Measurements from ENCODE around the gene ACCSL.
A peak's percentile ranks its signal among the peaks of the same experiment; 100 is the strongest.

Gene ACCSL

DNA sequence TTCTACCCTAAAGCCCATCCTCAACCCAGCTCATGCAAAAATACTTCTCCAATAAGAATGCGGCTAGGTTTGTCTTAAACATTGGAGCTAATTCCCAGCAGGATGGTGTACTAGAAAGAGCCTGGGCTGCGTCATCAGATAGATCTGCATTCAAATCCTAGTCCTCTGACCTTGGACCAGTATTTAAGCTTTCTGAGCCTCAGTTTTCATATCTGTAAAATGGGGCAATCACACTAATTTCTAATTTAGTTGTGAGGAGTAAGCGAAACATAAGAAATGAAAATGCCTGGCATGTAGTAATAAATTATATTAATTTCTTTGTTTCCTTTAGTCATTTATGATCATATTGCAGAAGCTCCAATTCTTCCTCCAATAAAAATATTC, 32.2 kb upstream of the ACCSL start:
- H3K27me3 ChIP-seq (ENCODE audit: insufficient read depth, low read depth, severe bottlenecking) = no peaks in the 10 kb centered on the region
- H3K27ac ChIP-seq = no peak overlapping the region
- no peaks in the 10 kb centered on the region for H3K36me3 ChIP-seq
- TF ChIP-seq, protein P1, sequence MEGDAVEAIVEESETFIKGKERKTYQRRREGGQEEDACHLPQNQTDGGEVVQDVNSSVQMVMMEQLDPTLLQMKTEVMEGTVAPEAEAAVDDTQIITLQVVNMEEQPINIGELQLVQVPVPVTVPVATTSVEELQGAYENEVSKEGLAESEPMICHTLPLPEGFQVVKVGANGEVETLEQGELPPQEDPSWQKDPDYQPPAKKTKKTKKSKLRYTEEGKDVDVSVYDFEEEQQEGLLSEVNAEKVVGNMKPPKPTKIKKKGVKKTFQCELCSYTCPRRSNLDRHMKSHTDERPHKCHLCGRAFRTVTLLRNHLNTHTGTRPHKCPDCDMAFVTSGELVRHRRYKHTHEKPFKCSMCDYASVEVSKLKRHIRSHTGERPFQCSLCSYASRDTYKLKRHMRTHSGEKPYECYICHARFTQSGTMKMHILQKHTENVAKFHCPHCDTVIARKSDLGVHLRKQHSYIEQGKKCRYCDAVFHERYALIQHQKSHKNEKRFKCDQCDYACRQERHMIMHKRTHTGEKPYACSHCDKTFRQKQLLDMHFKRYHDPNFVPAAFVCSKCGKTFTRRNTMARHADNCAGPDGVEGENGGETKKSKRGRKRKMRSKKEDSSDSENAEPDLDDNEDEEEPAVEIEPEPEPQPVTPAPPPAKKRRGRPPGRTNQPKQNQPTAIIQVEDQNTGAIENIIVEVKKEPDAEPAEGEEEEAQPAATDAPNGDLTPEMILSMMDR (IDR thresholded peaks at IDR 0.05; ENCODE audit: low read depth, low read length) = no peak
- H3K9me3 ChIP-seq (ENCODE audit: severe bottlenecking) = no peaks in the 10 kb centered on the region
- DNase-seq = no peak
- H3K4me3 ChIP-seq (ENCODE audit: low read depth, low read length) = no peak overlapping the region

DNA sequence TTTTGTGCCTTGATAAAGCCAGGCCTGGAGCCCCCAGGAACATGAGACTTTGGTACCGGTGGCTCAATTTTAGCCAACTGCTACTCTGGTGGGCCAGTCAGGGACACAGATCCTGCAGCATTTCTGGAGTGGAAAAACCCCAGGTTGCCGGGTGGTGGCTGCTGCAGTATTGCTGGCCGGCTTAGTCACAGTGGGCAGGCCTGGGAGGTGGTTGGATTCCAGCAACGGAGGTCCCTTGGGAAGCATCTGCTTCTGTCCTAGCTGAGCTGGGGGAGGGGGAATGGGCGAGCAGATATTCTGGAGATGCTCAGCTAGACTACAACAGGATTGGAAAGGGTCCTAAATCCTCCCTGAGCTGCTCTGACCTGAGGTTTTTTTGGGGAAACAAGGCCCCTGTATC, 31.6 kb upstream of the ACCSL start:
- peak; percentile 73 for DNase-seq
- H3K36me3 ChIP-seq = no peaks in the 10 kb centered on the region
- H3K9me3 ChIP-seq (ENCODE audit: severe bottlenecking) = no peaks in the 10 kb centered on the region
- H3K4me3 ChIP-seq (ENCODE audit: low read depth, low read length) = no peak overlapping the region
- TF ChIP-seq, protein P1 (IDR thresholded peaks at IDR 0.05; ENCODE audit: low read depth, low read length) = no peak
- H3K27me3 ChIP-seq (ENCODE audit: insufficient read depth, low read depth, severe bottlenecking) = no peaks in the 10 kb centered on the region
- H3K27ac ChIP-seq = no peak overlapping the region

DNA sequence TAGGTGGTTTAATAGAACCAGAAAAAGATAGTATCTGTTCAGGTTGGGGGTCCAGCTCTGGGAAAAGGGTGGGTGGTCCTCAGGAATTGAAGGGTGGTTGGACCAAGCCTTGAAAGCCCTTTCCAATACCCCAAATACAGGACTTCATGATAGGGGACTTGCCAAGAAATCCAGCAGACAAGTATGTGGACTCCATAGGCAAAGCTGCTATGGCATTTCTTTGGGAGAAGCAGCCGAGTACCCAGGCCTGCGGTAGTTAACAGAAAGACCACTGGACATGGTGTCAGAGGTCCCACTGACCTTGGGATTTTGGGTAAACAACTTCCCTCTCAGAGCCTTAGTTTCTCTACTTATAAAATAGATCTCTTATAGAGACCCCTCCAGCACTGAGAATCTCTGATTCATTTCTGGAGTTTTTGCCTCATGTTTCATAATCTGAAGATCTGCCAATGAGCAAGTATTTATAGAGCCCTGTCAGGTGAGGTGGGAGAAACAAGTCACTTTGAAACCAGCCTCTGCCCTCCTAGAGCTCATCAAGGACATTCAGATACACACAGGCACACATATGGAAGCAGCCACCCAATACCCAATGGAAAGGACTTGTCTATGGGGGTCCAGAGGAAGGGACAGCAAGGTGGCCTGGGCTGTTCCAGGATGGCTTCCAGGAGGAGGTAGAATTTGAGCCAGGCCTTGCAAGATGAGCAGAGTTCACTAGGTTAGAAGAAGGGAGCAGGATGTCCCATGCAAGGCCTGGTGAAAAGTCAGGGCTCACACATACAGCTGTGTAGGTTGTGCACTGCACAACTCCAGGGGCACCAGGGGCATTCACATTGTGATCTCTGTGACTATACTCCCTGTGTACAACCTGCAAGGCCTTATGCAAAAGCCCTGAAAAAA, 31.0 kb upstream of the ACCSL start:
- no peak for DNase-seq
- TF ChIP-seq, protein P1 (IDR thresholded peaks at IDR 0.05; ENCODE audit: low read depth, low read length) = no peak
- H3K36me3 ChIP-seq = no peaks in the 10 kb centered on the region
- no peaks in the 10 kb centered on the region for H3K27me3 ChIP-seq (ENCODE audit: insufficient read depth, low read depth, severe bottlenecking)
- H3K27ac ChIP-seq = no peak overlapping the region
- H3K9me3 ChIP-seq (ENCODE audit: severe bottlenecking) = peaks cover 2% of the 10 kb centered on the region
- no peak overlapping the region for H3K4me3 ChIP-seq (ENCODE audit: low read depth, low read length)

DNA sequence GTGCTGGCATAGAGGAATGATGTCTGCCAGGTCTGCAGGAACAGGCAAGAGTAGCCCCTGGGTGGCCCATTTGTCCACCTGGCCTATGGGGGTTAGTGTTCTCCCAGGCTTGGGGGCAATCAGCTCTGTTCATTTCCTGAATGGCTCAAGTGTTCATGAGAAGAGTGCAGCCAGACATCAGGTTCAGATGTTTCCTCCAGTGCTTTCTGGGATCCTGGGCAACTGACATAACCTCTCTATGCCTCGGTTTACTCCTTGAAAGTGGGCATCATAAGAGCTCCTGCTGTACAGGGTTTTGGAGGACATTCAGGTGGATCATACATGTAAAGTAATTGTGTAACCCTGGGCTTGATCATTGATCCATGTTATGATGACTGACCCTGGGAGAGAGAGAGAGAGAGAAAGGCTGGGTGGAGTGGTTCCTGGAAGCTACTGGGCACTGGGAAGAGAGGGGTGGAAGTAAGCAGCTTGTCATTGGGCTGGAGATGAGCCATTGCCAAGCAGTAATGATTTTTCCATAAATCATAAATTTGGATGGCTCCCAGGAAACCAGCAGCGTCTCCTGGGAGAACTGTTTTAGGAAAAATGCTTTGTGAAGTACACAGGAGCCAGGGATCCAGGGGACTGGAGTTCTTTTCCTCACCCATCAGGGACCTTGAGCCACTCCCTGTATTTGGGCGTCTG, 30.2 kb upstream of the ACCSL start:
- TF ChIP-seq, protein P1 (IDR thresholded peaks at IDR 0.05; ENCODE audit: low read depth, low read length) = no peak
- no peaks in the 10 kb centered on the region for H3K36me3 ChIP-seq
- no peak for DNase-seq
- H3K9me3 ChIP-seq (ENCODE audit: severe bottlenecking) = peaks cover 3% of the 10 kb centered on the region
- no peak overlapping the region for H3K27ac ChIP-seq
- H3K27me3 ChIP-seq (ENCODE audit: insufficient read depth, low read depth, severe bottlenecking) = no peaks in the 10 kb centered on the region
- H3K4me3 ChIP-seq (ENCODE audit: low read depth, low read length) = no peak overlapping the region

DNA sequence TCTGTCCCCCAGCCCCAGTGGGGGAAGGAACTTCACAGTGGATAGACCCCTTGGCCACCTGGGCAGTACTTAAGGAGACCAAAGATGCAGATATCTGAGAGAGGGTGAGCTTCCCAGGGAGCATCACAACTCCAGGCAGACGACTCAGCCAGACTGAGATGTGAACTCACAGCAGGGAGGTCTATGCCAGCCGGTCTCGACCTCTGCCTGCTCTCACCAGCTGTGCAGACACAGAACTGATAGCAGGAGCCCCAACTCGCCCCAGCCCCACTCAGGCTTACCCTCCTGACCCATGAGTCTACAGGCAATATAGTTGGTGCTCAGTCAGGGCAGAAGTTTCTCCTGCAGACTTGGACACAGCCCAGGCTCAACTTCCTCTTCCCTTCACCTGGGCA, 29.7 kb upstream of the ACCSL start:
- H3K4me3 ChIP-seq (ENCODE audit: low read depth, low read length) = no peak overlapping the region
- no peaks in the 10 kb centered on the region for H3K27me3 ChIP-seq (ENCODE audit: insufficient read depth, low read depth, severe bottlenecking)
- no peak overlapping the region for H3K27ac ChIP-seq
- TF ChIP-seq, protein P1 (IDR thresholded peaks at IDR 0.05; ENCODE audit: low read depth, low read length) = no peak
- peaks cover 3% of the 10 kb centered on the region for H3K9me3 ChIP-seq (ENCODE audit: severe bottlenecking)
- DNase-seq = no peak
- H3K36me3 ChIP-seq = no peaks in the 10 kb centered on the region

Data from WERI-Rb-1 (cell line).